Activated T-cell treated with anti-CD3 and anti-CD28 coated beads, Interleukin-2, amount 50 U/mL, for 1 hour (primary cell): ENCODE measurements around the gene GOLM1.

Experiments
- DNase-seq: peaks from one replicate; pipeline ENCODE4 v3.0.0-alpha.2; 2020

Gene GOLM1

GRCh38 chr9:86043586-86043985 is 55.8 kb downstream of the GOLM1 start:
- no peak for DNase-seq

DNA sequence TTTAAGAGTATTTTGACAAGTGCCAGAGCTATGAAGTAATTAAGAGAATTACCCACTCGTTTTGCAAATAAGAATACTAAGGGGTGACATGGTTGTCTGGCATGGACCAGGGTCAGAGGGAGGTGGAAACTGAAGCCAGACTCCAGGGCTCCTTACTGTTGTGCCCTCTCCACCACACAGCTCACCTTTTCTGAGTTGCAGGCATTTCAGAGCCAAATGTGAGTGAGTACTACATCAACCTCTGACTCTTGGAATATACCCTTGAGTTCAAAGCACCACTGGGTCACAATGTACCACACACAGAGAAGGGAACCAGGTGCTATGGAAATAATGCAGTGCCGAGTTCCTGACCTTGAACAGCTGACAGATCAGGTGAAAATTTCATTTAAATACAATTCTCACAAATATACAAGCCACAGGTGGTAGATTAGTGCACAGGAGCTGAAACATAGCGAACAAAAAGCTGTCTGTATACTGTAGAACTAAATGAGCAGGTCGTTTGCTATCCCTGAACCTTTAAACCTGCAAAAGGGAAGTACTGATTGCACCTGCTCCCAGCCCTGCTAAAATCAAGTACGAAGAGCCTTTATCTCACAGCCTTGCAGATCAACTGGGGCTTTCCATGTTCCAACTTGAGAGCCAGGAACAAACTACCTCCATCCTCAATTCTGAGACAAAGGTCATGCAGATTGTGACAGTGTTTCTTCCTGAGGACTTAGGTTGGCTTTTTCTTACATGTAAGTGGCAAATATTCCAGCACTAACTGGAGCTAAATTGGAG is 57.0 kb downstream of the GOLM1 start:
- no peak for DNase-seq

GRCh38 chr9:86041311-86041741 is 58.0 kb downstream of the GOLM1 start:
- no peak for DNase-seq

GRCh38 chr9:86040861-86041155 is 58.5 kb downstream of the GOLM1 start:
- no peak for DNase-seq

- DNase-seq, result no peak
Measured at GRCh38 chr9:86039991-86040860, 59.1 kb downstream of the GOLM1 start.

DNA sequence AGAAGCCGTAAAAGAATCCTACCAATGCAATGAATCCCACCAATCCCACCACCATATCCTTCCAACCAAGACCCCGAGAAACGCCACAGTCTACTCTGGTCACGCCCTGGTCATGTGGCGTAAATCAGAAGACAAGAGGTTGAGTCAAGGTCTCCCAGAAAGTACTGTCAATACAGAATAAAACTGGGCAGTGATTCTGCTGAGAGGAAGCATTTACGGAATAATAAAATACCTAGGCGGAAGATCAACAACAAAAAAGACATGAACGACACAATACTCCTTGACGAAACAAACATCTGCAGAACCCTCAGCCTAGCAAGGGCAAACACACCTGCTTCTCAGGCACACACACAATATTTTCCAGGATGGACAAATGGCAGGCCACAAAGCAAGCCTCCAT is 62.8 kb downstream of the GOLM1 start:
- no peak for DNase-seq

DNA sequence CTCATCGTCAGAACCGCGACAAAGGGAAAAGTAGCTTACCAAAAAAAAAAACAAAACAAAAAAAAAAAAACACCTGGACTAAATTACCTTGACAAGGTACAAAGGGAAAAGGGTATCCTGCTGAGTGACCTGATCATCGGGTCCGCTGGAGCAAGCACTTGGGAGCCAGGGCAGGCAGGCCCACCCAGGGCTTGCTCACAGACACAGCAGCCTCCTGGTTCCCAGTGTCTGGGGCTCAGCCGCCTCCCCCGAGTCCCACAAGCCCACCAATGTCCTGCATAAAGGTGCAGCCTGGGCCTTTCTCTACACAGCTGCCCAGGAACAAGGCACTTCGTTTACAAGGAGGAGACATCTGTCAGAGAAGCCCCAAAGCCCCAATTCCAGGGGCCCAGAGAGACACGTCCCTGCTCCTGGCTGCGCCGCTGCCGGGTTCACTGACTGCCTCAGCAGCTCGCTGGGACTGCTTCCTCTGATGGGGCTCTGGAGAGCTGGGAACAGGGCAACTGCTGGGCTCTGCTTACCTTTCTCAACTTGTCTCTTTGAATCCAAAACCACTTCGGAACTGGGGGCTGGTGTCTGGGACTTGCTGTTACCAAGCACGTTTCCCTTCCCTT is 63.4 kb downstream of the GOLM1 start:
- DNase-seq, result no peak

DNA sequence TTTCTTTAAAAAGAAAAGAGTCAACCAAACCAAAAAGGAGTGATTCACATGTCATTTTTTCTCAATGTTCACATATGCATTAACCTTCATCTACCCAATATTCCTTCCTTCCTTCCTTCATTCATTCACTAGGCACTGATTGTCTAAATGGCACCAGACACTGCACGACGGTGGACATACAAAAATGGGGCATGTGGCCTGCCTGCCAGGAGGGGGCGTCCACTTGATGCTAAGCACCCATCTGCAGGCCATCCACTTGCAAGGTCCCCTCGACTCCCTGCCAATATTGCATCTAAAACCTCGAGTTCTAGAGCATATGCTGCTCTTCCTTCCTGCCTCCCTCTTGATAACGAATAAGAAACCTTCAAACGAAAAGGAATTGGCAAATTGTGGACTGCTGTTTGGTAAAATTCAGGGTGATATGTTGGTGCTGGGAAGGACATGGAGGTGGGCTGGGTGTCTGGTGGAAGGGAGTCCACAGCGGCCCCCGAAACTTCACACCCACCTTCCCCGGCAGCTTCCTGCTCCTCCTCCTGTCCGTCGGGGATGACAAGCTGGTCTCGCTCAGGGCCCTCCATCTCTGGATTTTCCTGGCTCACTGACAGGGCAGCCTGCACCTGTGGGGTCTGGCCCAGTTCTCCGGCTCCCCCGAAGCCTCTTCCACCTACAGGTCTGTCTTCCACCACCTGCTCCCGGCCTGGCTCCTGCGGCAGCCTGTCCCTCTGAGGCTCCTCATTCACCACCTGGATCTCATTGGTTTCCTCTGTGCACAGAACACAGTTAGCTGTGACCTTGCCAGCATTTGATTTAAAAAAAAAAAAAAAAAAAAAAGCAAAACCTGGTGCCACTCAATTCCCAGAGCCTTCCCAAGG is 64.3 kb downstream of the GOLM1 start:
- DNase-seq, result no peak

DNA sequence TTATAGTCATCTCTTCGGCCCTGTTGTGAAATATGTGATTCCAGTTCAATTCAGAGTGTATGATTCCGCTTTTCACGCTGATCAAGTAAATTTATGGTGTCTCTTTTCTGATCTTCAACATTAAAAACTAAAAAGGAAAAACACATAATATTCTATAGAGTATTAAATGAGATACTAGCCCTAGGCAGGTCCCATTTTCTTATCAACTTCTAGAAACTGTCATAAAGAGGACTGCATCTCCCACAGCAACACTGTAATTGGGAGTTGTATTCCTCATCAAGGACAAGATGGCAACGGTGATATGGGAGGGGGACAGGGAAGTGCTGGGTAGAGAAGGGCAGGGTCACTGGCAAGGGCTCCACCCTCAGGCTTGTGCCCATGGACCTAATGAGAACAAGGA is 71.6 kb downstream of the GOLM1 start:
- DNase-seq, result no peak

- no peak for DNase-seq
Measured at GRCh38 chr9:86022687-86023266, 76.6 kb downstream of the GOLM1 start.

- DNase-seq, result no peak
Measured at GRCh38 chr9:86021166-86021565, 78.2 kb downstream of the GOLM1 start.

DNA sequence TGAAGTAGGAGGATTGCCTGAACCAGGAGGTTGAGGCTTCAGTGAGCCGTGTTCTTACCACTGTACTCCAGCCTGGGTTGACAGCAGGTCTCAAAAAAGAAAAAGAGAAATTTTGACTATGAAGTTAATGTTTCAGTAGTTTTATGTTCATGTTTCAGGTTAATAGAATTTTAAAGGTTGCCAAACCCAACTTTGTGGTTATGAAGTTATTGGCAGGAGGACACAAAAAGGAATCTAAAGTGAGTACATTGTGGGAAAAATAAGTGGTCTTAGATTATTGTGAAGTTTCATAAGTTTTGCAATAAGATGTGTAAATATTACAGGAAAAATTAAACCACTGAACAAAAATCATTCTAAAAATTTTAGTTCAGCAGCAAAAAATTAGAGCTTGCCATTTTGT is 78.6 kb downstream of the GOLM1 start:
- DNase-seq, result no peak

- DNase-seq, result no peak
Measured at GRCh38 chr9:86009133-86009532, 90.2 kb downstream of the GOLM1 start.

DNA sequence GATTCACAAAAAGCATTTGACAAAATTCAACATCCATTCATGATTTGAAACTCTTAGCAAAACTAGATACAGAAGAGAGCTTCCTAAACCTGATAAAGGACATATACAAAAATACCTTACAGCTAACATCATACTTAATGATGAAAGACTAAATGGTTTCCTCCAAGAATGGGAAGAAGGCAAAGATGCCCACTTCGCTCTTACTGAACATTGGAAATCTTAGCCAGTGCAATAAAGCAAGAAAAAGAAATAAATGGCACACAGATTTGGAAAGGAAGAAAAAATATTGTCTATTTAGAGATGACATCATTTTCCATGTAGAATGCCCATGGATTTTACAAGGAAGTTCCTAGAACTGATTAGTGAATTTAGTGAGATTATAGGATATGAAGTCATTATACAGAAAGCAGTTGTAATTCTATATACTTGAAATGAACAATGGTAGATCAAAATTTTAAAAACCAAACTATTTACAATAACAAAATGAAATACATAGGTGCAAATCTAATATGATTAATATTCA is 94.0 kb downstream of the GOLM1 start:
- no peak for DNase-seq

- no peak for DNase-seq
Measured at GRCh38 chr9:85995599-85995998, 103.8 kb downstream of the GOLM1 start.

- no peak for DNase-seq
Measured at GRCh38 chr9:85995097-85995496, 104.3 kb downstream of the GOLM1 start.

DNA sequence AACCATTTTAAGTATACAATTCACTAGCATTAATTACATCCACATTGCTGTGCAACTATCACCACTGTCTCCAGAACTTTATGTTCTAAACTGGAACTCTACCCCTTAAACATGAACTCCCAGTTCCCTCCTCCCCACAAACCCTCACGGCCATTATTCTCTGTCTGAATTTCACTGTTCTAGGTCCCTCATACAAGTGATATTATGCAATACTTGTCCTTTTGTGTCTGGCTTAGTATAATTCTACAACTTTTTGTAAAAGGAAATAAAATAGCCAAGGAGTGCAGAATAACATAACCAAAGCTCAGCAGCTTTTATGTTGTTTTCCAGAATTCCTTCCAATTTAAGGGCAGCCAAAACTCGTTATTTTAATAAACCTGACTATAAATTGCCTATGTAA is 105.2 kb downstream of the GOLM1 start:
- no peak for DNase-seq

GRCh38 chr9:85987236-85987635 is 112.1 kb downstream of the GOLM1 start:
- no peak for DNase-seq

- no peak for DNase-seq
Measured at GRCh38 chr9:85984457-85984856, 114.9 kb downstream of the GOLM1 start.

GRCh38 chr9:85981369-85981768 is 118.0 kb downstream of the GOLM1 start:
- DNase-seq, result no peak

- no peak for DNase-seq
Measured at GRCh38 chr9:85978496-85978895, 120.9 kb downstream of the GOLM1 start.
